Right forelimb (tissue), 1 donor: Measurements from ENCODE around the gene RALGAPA2.
"Not testable (repeated sequence)": the region's sequence is repeated elsewhere in the genome, so short reads cannot be mapped to it uniquely, and the experiment has no call there.

ENCODE experiments used
- DNase-seq: peaks from one replicate; pipeline ENCODE4 v3.0.0-alpha.2; 2018

RALGAPA2 gene

DNA sequence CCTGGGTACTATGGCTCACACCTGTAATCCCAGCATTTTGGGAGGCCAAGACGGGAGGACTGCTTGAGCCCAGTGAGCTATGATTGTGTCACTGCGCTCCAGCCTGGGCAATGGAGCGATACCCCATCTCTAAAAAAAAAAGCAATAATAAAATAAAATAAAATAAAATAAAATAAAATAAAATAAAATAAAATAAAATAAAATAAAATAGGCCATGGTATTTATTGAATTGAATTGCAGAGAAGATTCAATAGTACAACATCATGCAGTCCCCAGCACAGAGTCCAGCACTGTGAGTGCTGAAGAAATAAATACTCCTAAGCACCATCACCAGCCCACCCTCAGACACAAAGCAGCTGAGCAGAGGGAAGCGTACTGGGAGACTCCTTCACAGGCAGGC lies 144.7 kb downstream of the RALGAPA2 start:
- no peak for DNase-seq

DNA sequence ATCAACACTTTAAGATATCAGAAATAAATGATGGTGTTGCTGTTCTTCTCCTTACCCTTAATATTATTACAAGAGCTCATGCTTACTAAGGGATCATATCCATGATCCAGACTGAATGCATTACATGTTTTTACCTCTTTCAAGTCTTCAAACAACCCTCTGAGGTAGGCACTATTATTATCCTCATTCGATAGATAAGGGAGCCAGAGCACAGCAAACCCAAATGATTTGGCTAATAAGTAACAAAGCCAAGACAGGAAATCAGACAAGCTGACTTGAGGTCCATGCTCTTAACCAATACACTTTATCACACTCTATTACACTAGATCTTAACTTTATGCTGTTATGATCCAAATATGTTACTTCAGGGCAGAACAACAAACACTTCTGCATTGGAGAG lies 145.9 kb downstream of the RALGAPA2 start:
- DNase-seq, result no peak

DNA sequence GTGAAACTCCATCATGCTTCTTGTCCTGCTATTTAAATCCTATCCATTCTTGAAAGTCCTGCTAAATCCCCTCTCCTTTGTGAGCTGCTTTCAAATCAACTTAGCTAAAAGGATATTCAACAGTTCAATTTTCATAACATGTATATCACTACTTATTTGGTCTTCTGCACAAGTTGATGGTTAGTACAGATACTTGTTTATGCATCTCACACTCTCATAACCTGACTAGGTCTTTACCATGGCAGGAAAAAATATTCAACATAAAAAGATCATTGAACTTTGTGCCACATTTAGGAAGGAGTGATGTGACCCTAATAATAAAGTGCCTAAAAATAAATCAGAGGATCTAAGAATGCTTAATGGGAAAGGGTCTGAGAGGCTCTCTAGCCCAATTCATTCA lies 148.2 kb downstream of the RALGAPA2 start:
- DNase-seq, result no peak

DNA sequence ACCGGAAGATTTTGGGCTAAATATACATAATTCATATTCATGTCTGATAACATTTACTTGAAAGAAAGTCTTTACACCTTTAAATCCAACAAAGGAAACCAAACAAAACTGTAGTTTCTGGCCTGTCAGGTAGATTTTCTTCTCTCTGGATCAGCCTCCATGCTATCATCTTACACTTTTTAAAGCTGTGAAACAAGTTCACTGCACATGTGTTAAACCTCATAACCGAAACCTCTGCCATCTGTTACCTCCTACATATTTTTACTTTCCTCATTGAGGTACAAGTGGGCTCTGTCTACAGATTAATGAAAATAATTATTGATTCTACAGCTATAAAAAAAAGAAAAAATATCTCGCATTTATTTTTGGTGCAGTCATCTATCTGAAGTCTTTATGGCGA lies 149.9 kb downstream of the RALGAPA2 start:
- no peak for DNase-seq

DNA sequence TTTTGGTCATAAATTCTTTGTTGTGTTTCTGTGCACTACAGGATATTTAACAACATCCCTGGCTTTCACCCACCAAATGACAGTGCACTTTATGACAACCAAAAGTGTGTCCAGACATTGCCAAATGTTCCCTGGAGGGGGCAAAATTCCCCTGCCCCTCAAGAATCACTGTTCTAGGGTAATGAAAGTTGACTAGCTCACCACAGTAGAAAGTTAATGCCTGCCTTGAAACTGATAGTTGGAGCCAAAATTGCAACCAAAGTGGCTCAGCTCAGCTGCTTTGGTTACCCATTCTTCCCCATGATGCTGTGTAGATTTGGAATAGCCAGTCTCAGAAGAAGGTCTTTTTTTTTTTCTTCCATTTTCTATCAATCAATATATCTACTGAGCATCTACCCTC lies 150.6 kb downstream of the RALGAPA2 start:
- DNase-seq, result no peak

DNA sequence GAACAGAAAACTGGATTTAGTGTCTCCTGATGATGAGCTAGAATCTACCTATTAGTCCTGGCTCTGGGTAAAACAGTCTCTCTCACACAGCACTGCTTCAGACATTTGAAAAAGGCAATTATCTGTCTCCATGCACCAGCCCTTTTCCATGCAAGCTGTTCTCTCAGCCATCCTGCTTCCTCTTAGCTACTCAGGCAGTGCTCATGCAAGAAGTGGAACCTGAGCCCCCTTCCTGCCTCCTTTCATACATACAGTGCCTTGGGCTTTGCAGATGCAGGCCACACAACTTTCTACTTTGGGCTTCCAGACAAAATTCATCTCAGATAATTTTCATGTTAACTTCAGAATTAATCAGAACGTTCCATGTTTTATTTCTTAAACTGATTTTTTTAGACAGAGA lies 151.3 kb downstream of the RALGAPA2 start:
- no peak for DNase-seq

DNA sequence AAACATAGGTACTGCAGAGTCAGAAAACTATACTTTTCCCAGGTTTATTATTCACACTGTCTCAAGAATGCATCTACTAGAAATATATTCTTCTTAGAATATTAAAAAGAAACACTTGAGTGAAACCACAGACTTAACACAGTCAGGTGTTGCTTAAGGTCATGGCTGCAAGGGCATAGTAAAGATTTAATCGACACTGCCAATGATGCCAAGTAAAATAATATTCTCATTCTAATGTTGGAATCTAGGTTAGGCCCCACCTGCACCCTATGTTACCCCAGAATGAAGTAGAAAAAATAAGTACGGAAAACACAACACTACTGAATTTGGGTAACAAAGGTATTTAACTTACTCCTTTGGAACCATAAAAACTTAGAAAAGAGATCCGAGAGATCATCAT lies 155.0 kb downstream of the RALGAPA2 start:
- DNase-seq, result no peak

DNA sequence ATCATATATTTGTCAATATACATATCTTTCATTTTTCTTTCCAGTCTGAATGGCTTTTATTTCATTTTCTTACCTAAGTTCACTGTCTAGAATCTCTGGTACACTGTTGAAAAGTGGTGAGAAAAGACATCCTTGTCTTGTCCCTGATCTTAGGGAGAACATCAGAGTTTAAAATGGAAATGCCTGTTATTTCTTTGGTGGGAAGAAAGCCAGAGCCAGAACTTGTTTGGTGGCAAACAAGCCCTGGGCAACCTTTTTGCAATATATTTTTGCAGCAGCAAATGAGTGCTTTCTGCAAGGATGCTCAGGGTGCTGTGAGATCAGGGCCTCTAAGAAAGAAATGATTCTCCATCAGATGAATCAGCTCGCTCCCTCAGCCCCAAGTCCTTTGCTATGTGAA lies 156.6 kb downstream of the RALGAPA2 start:
- DNase-seq, result no peak

DNA sequence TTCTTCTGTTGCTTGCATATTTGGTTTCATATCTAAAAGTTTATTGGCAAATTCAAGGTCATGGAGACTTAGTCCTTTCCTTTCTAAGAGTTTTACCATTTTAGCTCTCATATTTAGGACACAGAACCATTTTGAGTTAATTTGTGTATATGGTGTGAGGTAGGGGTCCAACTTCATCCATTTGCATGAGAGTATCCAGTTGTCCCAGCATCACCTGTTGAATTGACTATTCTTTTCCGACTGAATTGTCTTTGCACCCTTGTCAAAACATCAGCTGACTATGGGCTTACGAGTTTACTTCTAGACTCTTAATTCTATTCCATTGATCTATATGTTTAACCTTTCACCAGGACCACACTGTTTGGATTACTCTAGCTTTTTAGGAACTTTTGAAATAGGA lies 157.5 kb downstream of the RALGAPA2 start:
- no peak for DNase-seq

DNA sequence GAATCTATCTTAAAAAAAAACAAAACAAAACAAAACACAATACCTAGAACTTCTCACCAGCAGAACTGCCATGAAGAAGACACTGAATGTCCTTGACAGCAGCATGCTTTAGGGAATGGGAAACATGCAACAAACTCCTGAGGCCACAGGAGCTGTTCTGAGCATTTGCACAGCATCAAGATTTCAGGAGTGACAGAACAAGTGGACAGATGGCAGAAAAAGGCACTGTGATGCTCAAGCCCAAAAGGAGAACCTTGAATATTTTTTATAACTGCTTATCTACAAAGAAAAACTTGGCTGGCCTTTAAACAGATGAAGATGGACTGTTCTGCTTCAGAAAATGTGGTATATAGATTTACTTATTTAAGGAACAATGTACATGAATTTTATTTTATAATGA lies 158.9 kb downstream of the RALGAPA2 start:
- DNase-seq, result no peak

DNA sequence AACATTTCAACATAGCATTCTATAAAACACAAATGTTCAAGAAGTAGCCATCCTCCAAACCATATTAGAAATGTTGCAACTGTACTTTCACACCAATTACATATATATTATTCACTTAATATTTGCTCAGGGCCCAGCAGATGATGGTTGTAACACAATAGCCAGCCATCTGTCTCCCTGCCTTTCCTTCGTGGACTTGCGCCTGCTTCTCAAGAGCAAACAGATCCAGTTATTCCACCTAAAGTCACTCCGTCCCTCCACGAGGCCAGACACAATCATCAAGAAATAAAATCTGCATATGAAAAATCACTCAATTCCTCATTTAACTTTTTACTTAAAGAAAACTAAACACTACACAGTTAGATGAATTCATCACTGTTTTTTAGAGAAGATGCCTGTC lies 160.4 kb downstream of the RALGAPA2 start:
- no peak for DNase-seq

DNA sequence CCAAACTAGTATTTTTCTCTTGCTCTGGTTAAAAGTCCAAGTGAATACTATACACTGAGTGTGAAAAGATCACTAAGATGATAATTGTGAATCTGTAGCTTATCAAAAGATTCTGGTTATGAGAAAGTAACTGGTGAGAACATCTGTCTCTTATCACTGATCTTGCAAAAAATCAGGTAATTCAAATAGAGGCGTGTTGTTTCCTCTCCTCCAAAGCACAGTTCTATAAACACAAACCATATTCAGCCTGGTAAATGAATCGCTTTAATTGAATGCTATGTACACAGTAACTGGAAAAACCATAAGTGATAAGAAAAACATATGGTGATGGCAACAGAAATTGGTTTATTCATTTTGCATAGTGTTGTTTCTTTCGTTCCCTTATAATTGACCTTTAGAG lies 161.0 kb downstream of the RALGAPA2 start:
- DNase-seq, result no peak

DNA sequence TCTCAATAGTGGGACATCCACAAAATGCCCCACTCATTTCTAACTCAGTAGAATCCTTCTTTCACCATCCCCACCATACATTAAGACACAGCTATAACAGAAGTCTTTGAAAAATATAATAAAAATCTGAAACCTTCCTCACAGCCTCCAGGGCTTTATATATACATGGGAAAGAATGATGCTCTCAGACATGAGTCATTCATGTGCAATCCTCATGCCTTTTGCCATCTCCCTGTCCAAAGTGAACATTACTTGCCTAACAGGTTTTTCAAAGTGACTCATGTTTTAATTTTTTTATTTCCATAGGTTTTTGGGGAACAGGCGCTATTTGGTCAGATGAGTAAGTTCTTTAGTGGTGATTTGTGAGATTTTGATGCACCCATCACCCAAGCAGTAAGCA lies 162.7 kb downstream of the RALGAPA2 start:
- no peak for DNase-seq

DNA sequence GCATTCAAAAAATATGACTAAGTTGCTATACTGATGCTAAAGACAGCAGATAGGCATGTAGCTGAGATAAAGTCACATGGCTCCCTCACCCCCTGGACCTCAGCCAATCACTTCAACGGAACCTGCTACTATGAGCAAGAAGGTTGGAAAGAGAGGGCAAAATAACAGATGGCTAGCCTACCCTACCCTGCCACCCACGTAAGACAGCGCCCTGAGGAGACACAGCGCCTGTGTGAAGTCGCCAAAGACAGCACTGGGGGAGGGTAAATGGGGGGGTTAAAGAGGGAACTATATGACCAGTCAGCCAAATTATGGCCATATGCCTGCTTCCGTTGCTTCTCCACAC lies 163.2 kb downstream of the RALGAPA2 start:
- DNase-seq, result no peak

DNA sequence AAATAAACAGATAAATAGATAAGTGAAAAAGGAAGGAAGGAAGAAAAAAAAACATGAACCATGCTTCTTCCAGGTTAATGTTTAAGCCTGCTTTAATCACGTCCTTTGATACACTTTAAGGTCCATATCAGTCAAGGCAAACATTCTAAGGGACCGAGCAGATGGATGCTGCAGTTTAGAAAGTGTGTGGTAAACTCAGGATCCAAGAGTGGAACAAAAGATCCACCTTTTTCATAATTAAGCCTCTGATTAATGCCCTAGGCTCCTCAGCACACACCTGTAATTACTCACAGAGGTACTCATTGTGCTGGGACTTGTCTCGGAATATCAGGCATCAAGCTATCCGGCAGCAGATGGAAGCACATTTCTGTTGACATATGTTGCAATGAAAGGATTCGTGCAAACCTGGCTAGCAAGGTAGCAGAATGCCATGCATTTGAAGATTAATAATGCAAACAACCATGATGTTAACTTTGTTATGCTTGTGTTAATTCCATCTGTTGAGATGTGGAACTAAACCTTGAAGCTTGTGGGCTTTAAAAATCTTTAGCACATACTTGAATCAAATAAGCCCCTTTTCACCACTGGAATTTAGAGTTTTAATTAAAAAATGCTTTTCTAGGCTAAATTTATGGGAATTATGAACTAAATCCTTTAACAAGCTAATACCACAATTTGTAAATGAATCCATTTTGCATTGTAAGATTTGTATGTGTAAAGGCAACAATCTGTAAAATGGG lies 163.7 kb downstream of the RALGAPA2 start:
- DNase-seq, result no peak

DNA sequence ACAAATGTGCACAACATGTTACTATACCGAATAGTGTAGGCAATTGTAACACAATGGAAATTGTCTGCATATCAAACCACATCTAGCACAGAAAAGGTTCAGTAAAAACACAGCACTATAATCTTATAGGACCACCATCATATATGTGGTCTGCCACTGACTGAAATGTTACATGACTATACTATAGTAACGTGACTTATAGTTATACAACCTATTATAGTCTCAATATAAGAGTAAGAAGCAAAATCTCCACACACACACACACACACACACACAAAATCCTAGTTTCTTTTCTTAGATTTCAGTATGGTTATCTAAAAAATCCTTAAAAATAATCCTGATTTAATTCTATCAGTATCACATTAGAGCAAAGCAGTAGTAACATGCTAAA lies 164.6 kb downstream of the RALGAPA2 start:
- no peak for DNase-seq

DNA sequence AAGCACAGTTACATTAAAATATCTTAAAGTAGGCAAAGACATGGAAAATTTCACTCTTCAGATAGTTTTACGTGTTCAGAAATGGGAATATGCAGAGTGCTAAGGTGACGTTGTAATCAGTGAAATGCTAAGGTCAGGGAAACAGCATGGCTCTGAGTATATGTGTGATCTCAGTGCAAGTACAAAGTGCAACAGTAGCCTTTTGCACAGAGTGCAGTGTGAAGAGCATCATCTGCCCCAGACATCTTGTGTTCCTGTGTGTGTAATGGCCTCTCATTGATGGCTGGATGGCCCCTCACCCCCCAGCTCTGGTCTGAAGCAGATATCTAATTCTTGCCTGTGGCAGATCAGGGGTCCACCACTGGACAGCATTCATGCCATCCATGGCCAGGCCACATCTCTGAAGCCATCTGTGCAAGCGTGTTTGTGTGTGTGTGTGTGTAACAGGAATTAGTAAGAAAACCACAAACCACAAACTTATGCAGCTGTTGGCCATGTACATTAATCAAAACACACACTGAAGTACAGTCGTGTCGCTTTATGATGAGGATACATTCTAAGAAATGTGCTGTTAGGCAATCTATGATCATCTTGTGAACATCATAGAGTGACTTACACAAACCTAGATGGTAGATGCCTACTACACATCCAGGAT lies 165.1 kb downstream of the RALGAPA2 start:
- no peak for DNase-seq

DNA sequence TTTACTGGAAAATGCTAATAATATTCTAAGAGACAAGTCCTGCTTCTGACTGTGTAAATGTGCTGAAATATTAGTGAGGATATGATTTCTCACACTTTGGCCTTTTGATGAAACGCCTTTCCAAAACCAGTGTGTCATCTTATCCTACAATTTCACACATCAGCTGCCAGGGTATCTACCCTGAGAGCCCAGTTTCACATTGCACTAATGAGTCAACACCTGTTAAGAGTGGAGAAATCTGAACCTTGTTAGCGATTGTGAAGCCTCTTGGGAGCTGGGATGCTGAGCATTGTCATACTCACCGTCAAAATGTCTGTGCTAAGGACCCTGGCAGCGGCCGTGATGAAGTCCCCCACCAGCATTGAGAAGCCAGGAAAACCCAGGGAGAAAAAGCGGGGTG lies 166.0 kb downstream of the RALGAPA2 start:
- DNase-seq, result no peak

DNA sequence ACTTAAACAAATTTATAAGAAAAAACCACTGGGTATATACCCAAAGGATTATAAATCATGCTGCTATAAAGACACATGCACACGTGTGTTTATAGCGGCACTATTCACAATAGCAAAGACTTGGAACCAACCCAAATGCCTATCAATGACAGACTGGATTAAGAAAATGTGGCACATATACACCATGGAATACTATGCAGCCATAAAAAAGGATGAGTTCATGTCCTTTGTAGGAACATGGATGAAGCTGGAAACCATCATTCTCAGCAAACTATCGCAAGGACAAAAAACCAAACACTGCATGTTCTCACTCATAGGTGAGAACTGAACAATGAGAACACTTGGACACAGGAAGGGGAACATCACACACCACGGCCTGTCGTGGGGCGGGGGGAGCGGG lies 169.1 kb downstream of the RALGAPA2 start:
- DNase-seq, result not testable (repeated sequence)

DNA sequence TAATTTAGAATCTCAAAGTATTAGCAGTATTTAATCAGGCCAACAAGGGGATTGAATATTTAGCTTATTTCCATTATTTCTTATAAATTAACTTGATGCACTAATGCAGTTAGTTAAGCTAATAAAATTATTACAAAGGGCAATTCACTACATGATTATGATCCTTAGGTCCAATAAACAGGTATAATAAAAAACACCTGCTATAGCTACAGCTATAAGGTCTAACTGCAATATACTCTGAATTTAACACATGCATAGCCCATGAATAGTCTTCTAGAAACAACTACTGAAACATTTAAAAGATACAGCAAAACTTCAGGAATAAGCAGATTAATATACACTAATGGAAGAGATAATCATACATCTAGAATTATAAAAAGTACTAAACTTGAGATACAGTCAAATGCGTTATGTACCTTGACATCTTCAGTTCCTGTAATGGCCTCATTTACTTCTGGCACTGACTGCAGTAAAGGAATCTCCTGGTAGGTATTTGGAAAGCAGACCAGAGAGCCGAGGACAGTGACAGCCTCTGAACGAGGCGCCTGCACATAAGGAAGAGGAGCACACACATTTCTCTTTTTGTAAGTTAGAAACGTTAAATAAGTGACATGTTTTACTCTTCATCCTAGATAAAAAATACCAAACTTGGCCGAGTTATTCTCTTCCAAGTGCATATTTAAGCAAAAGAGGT lies 176.1 kb downstream of the RALGAPA2 start:
- DNase-seq, result no peak

DNA sequence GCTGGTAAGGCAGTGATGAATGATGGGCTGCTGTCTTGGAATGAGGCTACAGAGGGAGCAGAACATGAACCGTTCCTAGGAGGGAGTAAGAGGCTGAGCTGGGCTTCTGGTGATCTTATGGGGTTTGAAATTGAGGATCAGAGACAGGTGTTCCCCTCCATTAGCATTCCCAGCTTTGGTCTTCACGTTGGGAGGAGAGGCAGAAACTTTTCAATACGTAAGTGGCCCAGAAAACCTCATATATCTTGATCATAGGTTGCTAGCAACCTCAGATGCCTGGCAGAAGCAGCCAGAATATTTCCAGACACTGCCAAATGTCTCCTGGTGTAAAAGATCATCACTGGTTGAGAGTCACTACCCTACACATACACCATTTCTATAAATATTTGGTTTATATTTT lies 177.4 kb downstream of the RALGAPA2 start:
- no peak for DNase-seq

DNA sequence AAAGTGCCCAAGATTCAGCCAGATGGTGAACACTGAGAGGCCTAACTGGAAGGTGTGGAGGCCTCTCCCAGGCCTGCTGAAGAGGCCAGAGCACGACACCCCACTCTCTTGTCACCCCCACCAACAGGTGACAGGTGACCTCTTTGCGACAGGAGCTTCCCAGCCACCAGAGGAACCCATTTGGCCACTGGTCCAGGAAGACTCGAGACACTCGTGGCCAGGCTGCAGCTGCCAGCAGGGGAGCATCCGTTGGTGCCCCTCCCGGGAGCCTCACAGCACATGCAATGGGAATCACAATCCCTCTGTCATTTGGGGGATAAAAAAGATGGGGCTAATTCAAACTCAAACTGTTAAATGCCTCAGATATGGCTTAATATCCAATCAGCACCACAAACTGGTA lies 181.2 kb downstream of the RALGAPA2 start:
- DNase-seq, result no peak

DNA sequence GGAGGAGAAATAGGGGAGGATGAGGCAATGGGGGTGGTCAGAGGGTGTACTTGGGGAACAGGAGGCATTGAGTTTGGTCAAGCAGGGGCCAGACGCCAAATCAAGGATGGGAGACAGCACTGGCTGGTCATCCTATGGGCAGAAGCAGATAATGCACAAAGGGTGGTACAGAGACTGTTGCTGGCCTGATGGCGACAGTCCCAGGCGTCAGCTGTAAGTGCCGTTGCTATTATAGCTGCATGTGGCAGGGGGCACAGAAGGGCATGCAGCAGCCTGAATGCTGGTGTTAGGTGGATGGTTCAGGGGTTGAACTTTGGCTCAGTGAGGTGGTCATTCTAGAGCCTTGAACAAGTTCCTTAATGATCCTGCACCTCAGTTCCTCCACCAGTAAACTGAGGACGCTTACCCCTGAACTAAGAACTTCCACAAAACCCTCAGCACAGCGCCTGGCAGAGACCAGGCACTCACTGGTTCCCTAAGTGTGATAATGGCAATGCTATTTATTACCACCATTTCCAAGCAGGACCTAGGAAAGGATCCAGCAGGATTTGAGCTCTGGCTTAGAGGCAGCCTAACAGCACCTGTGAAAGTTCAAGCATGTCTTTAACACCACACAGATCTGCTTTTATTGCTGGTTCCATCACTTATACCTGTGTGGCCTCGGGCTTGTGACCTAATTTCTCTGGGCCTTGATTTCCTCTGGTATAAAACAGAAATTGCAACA lies 181.9 kb downstream of the RALGAPA2 start:
- DNase-seq, result no peak

DNA sequence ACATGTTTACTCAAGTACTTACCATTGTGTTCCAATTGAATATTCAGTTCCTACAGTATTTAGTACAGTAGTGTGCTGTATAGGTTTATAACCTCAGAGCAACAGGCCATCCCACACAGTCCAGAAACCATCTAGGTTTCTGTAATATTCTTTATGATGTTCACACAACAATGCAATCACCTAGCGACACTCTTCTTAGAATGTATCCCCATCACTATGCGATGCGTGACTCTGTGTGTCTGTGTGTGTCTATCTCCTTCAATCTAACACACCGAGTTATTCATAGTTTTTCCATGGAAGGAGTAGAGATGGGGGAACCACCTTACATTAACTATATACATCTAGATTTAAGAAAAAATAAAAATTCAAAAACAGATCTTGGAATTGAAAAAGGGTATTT lies 182.8 kb downstream of the RALGAPA2 start:
- no peak for DNase-seq
